CD4-positive, alpha-beta T cell treated with Interleukin-21 for 1 hour (primary cell): ENCODE measurements around the gene TIMM10.

Experiments
- DNase-seq: peaks from one replicate; pipeline ENCODE4 v3.0.0-alpha.2; 2020

The TIMM10 gene

GRCh38 chr11:57530596-57531507 is at the start of gene TIMM10:
Gene TIMM10, minus strand, starts transcription at chr11:57530754. Its CDS starts 565 bp downstream, at chr11:57530189.
- peak; percentile 97 for DNase-seq

- DNase-seq = no peak
These were observed 43.5 kb upstream of the TIMM10 start for GRCh38 chr11:57574061-57574460.

DNA sequence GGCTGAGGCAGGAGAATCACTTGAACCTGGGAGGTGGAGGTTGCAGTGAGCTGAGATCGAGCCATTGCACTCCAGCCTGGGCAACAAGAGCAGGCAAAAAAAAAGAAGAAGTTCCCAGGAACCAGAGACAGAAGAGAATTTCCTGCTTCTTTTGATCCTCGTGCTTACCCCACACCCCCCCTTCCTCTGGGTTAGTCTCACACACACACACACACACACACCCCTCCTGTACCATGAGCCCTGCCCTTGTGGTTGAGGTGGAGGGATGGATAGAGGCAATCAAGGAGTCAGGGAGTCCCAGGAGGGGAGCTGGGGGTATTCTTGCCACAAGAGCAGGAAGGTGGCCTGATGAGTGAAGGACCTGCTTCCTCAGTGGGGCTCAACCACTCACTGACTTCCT is 41.1 kb upstream of the TIMM10 start:
- DNase-seq = no peak

DNA sequence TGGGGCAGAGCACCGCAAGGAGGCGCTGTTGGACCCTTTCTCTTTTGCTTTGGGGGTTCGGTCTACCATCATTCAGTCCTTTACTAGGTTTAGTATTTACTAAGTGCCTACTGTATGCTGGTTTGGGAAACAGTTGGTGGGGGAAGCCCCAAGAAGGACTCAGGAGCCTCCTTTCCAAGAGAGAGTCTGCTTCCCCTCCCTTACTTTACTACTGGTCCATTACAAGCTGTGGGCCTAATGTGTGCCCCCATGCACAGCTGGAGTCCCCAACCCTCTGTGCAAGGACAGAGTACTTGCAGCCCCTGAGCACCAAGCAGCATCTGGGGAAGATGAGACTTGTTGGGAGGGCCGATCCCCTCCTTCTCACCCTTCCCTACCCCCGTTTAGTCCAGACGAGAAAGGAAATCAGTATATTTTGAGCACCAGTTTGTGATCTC is 37.8 kb upstream of the TIMM10 start:
- peak; percentile 89 for DNase-seq

DNA sequence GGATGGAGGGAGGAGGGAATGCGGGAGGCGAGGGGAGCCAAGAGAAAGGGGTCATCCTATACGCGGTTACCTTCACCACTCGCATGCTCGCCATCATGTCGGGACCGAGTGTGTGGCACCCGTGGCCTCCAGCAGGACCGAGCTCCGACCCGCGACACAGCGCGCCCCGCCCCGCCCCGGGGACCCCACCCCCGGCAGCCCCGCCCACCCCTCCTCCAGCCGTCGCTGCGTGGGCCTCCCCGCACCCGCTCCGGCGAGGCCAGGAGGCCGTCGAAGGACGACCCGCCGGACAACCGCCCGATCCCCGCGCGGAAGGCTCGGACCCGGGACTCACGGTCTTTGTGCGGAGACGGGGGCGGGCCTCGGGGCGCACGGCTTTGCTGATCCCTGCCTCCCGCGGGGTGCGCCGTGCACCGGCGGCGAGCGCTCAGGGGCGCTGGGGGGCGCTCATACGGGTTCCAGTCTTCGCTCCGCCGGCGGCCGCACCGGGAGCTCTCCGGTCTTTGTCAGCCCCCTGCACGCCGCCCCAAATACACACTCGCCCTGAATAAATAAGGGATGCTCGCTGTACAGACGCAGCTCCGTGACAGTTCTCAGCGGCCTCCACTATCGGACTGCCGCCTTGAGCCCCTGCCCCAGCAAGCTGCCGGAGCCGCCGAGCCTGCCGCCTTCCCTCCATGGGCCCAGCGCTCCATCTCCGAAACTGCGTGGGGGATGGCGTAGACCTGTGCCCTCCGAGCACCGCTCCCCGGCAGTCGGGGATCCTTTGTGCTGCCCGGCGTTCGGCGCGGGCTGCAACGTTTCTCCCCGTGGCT is 37.2 kb upstream of the TIMM10 start, which contains the start of gene UBE2L6:
TSS of gene UBE2L6 (minus strand) at position 158 of the 815 bp plus-strand sequence. CDS start at position 97, 61 bp downstream.
- DNase-seq = peak; percentile 59

DNA sequence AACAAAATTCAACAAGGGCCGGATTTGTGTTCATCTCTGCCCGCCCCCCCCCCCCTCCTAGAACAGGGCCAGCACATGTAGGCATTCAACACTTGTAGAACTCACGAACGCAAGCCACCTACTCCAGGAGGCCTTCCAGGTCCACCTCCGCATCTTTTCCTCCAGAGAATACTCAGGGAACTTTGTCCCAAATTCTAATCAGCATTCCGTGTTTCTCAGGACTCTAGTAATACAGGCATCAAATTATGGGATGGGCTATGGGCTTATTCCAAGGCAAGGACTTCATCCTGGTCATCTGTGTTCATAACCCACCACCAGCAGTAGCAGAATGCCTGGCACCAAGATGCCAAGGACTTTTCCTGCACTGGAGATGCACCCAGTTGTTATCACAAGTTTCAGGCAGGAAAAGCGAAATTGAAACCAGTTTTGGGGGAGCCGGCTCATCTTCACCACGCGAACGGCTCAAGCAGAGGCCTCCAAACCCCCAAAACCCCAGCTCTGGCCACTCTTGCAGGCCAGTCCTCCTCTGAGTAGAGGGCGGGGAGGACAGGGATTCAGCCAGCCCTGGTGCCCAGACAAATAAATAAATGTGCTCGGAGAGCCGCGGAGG is 36.5 kb upstream of the TIMM10 start:
- DNase-seq = peak; percentile 46

DNA sequence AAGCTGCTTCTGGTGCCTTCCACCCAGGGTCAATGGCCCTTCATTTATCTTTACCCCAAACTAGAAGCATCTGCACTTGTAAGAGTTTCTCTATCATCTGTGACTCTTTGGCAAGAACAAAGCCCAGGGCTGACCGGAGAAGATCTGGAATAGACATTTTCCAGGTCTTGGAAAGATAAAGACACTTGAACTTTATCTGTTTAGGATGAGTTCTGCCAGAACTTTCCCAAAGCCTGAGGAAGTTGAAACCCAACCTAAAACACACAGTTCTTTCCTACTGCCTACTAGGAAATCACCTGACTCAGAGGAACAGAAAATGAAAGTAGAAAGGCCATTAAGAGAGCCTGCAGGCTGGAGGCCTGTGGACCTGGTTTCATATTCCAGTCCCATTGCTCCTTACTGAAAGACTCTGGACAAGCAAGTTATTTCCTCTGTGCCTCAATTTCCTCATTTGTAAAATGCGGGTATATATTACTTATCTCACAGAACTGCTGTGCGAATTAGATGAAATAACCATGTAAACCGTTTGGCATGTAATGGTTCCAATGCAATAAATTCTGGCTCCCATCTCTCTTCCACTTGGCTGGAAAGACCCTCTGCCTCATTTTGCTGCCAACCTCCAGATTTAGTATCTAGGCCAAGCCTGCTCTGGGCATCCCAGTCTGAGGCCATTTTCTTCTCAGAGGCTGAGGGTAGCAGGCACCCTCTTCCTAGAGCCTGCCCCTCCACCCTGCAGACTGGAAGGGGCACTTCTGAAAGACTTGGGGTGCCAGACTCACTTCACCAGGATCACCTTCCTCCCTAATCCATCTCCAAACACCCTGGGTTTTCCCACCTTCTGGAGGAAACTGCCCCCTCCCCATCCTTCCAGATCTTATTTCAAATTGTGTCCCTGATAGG is 35.7 kb upstream of the TIMM10 start:
- peak; percentile 74 for DNase-seq

- no peak for DNase-seq
These were observed 32.0 kb upstream of the TIMM10 start for GRCh38 chr11:57562596-57562995.

- no peak for DNase-seq
These were observed 29.6 kb upstream of the TIMM10 start for GRCh38 chr11:57560146-57560545.

DNA sequence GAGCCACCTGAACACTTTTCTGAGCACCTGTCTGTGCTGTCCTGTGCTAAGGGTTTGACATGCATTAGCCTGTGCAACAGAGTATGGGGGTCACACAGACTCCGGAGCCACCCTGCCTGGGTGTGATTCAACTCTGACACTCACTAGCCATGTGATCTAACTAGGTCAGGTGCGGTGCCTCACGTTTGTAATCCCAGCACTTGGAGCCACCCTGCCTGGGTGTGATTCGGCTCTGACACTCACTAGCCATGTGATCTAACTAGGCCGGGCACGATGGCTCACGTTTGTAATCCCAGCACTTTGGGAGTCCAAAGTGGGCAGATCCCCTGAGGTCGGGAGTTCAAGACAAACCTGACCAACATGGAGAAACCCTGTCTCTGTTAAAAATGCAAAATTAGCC is 25.5 kb upstream of the TIMM10 start:
- DNase-seq = no peak

GRCh38 chr11:57555393-57555792 is 24.8 kb upstream of the TIMM10 start:
- no peak for DNase-seq

GRCh38 chr11:57552479-57552878 is 21.9 kb upstream of the TIMM10 start:
- no peak for DNase-seq

GRCh38 chr11:57551941-57552340 is 21.4 kb upstream of the TIMM10 start:
- DNase-seq = no peak

DNA sequence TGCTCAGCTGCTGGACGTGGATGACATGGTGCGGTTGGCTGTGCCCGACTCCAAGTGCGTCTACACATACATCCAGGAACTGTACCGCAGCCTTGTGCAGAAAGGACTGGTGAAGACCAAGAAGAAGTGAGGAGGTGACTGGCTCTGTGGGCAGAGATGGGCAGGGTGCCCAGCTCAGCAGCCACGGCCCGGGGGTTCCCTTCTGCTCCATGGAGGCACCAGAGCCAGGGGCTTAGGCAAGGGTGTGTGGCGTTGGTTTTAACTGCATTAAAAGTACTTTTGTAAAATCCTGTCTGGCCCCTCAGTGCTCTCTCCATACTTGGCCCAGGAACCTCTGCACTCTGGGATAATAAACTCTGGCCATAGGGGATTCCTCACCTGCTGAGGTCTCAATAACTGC is 19.4 kb upstream of the TIMM10 start:
- DNase-seq = no peak

- no peak for DNase-seq
These were observed 17.4 kb upstream of the TIMM10 start for GRCh38 chr11:57547854-57548377.

DNA sequence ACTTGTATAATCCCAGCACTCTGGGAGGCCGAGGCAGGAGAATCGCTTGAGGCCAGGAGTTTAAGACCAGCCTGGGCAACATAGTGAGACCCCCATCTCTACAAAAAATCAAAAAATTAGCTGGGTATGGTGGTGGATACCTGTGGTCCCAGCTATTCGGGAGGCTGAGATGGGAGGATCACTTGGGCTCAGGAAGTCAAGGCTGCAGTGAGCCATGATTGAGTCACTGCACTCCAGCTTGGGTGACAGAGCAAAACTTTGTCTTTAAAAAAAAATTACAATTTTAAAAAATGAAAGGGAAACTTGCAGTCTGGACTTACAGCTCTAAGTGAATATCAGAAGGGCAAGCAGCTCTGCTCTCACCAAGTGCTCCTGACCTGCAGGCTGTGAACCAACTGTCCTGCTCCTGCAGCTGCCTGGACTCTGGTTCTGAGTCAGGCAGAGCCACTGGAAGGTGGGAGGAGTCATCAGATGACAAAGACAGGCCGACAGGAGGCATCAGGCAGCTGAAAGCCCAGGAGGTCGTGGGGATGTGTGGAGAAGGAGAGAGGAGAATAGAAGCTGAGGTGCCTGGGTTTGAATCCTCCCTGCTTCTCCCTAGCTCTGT is 16.4 kb upstream of the TIMM10 start:
- no peak for DNase-seq

DNA sequence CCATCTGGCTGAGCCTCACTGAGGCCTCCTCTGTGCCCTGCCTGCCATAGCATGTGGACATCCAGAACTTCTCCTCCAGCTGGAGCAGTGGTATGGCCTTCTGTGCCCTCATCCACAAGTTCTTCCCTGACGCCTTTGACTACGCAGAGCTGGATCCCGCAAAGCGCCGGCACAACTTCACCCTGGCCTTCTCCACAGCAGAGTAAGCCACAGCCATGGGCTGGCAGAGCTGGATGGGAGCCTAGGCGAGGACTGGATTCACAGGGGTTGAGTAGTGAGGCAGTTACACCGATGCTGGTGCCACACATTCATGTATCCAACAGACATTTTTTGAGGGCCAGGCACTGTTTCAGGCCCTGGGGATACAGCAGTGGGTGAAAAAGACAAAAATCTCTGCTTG is 15.9 kb upstream of the TIMM10 start:
- no peak for DNase-seq

DNA sequence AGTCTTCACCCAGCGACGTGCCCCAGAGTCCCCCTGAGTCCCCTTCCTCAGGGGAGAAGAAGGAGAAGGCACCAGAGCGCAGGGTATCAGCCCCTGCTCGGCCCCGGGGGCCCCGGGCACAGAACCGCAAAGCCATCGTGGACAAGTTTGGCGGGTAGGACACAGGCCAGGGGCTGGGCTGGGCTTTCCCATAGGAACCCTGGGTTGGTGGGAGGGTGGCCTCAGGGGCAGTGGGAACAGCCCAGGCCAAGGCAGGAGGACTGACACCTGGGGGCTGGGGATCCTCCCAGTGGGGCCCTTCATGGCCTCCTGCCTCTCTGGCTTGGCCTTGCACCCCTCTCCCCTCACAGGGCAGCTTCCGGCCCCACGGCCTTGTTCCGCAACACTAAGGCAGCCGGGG is 15.3 kb upstream of the TIMM10 start:
- no peak for DNase-seq

GRCh38 chr11:57544566-57544965 is 14.0 kb upstream of the TIMM10 start:
- DNase-seq = no peak

GRCh38 chr11:57543593-57543992 is 13.0 kb upstream of the TIMM10 start:
- DNase-seq = no peak

DNA sequence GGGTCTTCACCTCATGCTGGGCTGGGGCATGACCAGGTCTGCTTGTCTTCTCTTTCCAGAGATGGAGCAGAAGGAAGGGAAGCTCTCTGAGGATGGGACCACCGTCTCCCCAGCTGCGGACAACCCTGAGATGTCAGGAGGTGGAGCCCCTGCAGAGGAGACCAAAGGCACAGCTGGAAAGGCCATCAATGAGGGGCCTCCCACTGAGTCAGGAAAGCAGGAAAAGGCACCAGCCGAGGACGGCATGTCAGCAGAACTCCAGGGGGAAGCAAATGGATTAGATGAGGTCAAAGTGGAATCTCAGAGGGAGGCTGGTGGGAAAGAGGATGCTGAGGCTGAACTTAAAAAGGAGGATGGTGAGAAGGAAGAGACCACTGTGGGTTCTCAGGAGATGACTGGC is 12.0 kb upstream of the TIMM10 start:
- DNase-seq = no peak

DNA sequence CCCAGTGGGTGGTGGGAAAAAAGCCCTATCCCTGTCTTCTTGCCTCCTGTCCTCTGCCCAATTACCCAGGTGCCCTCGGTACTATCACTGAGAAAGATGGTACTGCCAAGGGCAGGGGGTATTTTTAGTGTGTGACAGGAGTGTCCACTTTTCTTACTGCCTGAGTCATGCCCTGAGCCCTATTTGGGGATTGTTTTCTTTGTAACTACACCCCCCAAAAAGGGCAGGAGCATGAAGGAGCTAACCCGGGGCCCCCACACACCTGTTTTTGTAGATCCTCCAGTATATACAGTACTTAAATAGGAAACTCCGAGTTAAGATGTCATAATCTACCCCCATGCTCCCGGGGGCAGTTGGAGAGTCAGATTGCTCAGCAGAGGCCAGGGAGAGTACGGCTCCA is 10.6 kb upstream of the TIMM10 start:
- DNase-seq = no peak
